ENCODE measurements around the gene LPIN2.

Gene LPIN2

DNA sequence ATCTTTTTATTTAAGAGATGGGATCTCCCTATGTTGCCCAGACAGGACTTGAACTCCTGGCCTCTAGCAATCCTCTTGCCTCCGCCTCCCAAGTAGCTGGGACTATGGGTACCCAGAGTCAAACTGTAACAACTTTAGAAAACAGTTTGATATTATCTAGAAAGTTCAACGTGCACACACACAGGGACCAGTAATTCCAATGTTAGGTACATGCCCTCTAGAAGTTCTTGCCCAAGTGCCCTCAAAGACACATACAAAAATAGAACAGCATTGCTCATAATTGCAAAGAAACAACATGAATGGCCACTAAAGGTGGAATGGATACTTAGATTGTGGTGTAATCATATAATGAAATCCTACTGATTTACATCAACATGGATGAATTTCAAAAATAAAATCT, 12.6 kb upstream of the LPIN2 start:
- TF ChIP-seq, protein P1, sequence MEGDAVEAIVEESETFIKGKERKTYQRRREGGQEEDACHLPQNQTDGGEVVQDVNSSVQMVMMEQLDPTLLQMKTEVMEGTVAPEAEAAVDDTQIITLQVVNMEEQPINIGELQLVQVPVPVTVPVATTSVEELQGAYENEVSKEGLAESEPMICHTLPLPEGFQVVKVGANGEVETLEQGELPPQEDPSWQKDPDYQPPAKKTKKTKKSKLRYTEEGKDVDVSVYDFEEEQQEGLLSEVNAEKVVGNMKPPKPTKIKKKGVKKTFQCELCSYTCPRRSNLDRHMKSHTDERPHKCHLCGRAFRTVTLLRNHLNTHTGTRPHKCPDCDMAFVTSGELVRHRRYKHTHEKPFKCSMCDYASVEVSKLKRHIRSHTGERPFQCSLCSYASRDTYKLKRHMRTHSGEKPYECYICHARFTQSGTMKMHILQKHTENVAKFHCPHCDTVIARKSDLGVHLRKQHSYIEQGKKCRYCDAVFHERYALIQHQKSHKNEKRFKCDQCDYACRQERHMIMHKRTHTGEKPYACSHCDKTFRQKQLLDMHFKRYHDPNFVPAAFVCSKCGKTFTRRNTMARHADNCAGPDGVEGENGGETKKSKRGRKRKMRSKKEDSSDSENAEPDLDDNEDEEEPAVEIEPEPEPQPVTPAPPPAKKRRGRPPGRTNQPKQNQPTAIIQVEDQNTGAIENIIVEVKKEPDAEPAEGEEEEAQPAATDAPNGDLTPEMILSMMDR (IDR thresholded peaks at IDR 0.05): no peak

DNA sequence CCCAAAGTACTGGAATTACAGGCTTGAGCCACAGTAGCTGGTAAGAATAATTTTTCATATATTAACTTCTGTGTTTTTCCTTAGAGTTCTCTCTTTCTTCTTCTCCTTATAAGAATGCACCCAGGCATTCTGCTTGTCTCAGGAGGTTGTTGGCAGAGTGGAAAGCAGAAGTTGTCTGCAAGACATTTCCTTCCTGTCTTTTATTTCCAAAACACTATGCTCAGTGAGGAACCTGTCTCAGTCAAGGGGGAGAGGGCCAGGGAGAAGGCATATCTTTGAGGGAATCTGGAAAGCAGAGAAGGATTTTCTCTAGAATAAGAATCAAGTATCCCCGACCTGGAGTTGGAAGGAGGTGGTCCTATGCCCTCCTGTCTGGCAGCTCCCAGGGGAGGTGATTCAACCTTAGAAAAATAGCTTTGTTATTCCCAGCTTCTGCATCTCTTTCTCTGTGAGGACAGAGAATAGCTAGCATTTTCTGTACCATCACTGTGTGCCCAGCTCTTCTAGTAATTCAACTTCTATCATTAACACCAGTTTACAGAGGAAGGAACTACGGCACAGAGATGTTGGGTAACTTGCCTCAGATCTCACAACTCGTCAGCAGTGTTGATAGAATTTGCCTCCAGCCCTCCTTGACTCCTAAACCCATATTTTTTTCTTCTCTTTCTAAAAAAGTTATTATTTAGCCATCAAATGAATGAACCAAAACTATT, 3.8 kb upstream of the LPIN2 start:
- TF ChIP-seq, protein P1 (IDR thresholded peaks at IDR 0.05): no peak

DNA sequence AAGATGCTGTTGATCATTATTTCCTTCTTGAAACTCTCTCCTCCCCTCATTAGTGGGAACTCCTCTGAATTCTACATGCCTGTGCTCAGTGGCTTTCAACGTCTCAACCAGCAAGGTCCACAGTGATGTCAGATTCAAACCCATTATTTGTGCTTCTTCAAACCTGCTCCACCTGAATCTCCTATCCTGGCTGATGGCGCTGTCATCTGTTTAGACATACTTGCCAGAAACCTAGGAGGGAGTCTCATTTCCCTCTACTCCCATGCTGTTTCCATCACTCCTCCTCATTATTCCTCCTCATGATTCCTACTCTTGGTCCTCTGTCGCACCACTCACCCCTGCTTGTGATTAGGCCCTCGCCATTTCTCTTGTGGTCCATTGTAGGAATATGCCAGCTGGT, 2.9 kb upstream of the LPIN2 start:
- TF ChIP-seq, protein P1 (IDR thresholded peaks at IDR 0.05): no peak

DNA sequence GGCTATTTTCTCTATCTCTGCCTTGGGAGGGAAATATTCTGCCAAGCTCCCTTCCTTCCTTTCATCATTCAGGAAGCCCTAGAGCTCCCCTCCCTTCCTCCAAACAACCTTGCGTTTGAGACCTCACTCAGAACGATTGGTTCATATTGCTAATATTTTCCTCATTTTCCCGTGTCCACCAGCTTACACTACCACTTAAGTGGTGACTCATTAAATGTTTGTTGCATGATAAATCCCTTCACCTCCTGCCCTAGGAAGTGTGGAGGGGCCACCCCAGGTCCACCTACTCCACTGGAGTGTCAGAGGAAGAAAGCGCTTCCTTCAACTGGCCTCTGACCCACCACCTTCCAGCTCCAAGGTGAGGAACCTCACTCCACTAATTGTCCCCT, 2.3 kb upstream of the LPIN2 start:
- TF ChIP-seq, protein P1 (IDR thresholded peaks at IDR 0.05): no peak

DNA sequence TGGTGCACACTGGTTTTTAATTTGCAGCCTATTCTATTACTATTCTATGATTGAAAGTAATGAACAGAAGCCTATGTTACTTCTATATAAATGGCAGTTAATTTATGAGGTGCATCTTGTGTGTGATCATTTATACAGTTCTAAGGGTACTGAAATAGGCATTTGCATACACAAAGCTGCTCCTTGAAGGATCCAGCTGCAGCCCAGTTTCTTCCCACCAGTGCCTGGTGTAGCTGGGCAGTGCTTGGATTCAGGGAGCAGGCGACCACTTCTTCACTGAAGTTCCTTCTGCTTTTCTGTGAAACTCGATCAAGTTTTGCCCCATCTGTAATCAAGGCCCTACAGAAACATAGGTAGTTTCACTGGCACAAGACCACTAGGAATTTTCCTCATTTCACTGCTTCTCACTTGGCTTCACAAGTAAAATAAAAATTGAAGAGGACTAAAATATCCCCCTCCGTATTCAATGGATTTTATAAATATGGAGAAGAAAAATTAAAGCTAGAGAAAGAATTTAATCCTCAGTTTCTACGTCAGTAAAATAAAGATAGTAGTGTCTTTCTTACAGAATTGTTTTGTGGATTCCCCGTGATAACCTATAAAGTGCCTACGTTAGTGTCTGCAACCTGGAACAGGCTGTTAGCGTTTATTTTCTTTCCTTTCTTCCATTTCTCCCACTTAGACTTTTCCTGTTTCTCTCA, 1.7 kb upstream of the LPIN2 start:
- TF ChIP-seq, protein P1 (IDR thresholded peaks at IDR 0.05): no peak

DNA sequence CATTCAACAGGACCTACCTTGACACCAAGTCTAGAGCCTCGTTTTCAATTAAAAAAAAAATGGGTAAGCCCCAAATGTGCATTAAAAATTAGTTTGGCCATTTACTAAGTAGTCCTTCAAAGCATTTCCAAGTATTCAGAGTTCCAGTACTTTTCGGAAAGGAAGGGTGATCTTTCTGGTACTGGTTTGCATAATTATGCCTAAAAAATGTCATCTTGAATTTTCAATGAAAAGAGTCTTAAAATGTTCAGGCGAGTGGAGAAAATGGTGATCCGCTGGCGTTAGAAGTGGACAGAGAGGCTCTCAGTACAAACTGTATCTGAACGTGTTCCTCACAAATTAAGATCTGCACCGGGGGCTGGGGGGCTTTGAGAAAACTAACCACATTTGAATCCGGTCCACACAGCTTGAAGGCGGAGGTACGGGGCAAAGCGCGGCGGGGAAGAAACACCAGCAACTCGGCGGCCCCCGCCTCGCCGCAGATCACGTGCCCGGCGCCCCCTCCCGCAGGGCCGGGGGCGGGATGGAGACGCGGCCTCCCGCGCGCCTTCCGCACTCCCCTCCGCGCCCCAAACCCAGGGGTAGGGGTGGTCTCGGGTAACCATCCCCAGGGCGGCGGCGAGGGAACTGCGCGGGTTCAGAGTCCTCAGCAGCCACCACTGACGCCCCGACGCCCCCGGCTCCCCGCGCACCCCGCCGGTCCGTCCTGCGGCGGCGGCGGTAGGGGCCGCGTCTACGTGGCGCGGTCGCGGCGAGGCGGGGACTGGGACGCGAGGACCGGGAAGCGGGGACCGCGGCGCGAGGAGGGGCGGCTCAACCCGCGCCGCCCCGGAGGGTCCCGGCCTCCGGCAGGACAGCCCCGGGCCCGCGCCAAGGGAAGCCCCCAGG, 564 bp downstream of the LPIN2 start:
- TF ChIP-seq, protein P1 (IDR thresholded peaks at IDR 0.05): no peak

DNA sequence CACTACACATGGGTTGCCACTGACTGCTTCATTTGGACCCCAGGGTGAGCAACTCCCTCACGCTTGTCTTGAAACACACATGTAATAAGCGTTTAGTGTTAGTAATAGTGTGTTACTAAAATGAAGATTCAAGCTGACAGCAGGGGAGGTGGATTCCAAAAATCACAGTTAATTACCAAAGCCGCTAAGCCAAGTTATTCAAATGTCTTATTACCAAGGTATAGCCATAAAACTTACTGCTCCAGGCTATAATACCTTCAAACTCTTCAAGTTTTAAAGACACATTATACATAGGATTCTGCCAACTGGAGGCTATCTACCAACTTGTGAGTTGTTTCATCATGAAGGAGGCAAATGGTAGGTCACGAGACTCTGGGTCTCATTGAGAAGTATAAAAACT, 2.9 kb downstream of the LPIN2 start:
- TF ChIP-seq, protein P1 (IDR thresholded peaks at IDR 0.05): no peak

Data from LNCAP (cell line).